ENCODE results near the gene GET3. TPM values are rescaled to one million over a fixed set of nuclear protein-coding genes. Genes with fewer than 3 reads are reported as not detected.
A peak's percentile ranks its signal among the peaks of the same experiment; 100 is the strongest.
"Not testable (repeated sequence)": the region's sequence is repeated elsewhere in the genome, so short reads cannot be mapped to it uniquely, and the experiment has no call there.

Gene GET3
- 73.1 and 96.8 TPM in 2 replicates for total RNA-seq
- polyA plus RNA-seq (2012), result 152 TPM

GRCh38 chr19:12736995-12737834 is at the start of gene GET3:
GET3 (plus strand) TSS chr19:12737497; CDS start chr19:12737506, 9 bp downstream.
- peak; percentile 99 for DNase-seq (ENCODE audit: low read depth)

DNA sequence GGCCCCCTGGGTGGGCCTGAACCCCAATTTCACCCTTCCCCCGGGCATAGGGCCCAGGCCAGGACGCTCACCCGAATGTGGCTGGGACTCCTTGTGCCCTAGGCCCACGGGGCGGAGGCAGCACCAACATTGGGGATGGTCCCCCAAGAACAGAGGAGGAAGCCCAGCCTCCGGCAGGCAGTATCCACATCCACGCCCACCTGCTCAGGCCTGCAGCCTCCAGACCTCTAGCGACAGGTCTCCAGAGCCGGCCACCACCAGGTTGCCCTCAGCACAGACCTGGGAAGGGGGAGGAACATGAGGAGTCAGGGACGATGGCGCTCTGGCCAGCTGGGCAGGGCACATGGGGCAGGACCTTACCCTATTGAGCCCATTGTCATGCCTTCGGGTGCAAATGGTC is 48.3 kb upstream of the GET3 start:
- no peak for DNase-seq (ENCODE audit: low read depth)

GRCh38 chr19:12689581-12690216 is 47.6 kb upstream of the GET3 start:
- DNase-seq (ENCODE audit: low read depth), result no peak

- no peak for DNase-seq (ENCODE audit: low read depth)
Measured at GRCh38 chr19:12692960-12693359, 44.3 kb upstream of the GET3 start.

DNA sequence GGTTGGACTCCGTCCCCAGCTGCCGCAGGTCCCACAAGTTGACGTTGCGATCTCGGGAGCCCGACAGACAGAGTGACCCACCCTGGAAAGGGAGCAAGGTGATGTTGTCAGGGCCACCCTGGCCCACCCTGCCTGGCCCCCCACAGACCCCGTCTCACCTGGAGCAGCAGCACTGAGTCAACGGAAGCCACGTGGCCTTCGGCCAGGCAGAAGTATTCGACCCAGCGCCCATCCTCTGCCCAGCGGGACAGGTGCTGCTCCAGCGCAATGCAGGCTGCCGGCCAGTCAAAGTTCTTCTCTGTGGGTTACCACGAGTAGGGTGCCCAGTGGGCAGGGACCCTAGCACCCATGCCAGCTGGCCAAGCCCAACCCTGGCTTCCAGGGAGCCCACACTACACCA is 42.7 kb upstream of the GET3 start:
- DNase-seq (ENCODE audit: low read depth), result no peak

- no peak for DNase-seq (ENCODE audit: low read depth)
Measured at GRCh38 chr19:12695096-12695495, 42.2 kb upstream of the GET3 start.

GRCh38 chr19:12695514-12695913 is 41.8 kb upstream of the GET3 start:
- DNase-seq (ENCODE audit: low read depth), result no peak

GRCh38 chr19:12695997-12696365 is 41.3 kb upstream of the GET3 start:
- no peak for DNase-seq (ENCODE audit: low read depth)

DNA sequence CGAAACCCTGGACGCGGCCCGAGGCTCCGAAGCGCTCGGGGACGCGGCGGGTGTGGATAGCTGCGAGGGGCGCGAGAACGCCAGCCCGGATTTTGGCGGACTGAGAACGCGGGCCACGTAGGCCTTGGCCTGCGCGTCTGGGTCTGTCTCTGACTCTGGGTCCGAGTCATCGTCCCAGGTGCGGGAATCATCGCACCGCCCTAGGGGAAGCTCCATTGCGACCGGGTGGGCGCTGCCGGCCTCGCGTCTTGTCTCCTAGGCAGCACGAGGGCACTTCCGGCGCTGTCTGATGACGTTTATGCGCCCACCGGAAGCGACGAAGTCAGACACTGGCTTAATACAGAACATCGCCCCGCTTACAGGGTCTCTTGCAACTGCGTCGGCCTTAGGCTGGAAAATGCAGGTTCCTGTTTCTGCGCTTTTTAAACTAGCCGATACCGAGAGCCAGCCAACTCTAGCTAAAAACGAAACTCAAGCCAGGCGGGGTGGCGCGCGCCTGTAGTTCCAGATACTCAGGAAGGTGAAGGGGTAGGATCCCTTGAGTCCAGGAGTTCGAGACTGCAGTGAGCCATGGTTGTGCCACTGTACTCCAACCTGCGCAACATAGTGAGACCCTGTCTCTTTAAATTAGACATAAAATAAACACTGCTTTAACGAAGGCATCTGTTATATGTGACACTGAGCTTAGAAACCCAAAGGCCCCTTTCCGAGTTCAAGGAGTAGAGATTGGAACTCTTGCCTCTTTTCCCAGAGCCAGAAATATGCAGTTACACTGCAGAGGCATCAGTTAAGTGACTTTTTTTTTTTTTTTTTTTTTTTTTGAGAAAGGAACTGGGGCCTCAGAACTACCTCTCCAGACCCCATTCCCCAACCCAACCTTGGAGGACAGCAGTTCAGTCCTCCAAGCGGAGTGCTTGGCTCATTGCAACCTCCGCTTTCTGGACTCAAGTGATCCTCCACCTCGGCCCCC is 40.6 kb upstream of the GET3 start, which contains the start of gene FBXW9:
FBXW9 (minus strand) TSS at position 266 of the 970 bp plus-strand sequence; CDS start at position 216, 50 bp downstream.
- peak; percentile 95 for DNase-seq (ENCODE audit: low read depth)

- DNase-seq (ENCODE audit: low read depth), result not testable (repeated sequence)
Measured at GRCh38 chr19:12697425-12697824, 39.9 kb upstream of the GET3 start.

- no peak for DNase-seq (ENCODE audit: low read depth)
Measured at GRCh38 chr19:12698138-12698537, 39.2 kb upstream of the GET3 start.

DNA sequence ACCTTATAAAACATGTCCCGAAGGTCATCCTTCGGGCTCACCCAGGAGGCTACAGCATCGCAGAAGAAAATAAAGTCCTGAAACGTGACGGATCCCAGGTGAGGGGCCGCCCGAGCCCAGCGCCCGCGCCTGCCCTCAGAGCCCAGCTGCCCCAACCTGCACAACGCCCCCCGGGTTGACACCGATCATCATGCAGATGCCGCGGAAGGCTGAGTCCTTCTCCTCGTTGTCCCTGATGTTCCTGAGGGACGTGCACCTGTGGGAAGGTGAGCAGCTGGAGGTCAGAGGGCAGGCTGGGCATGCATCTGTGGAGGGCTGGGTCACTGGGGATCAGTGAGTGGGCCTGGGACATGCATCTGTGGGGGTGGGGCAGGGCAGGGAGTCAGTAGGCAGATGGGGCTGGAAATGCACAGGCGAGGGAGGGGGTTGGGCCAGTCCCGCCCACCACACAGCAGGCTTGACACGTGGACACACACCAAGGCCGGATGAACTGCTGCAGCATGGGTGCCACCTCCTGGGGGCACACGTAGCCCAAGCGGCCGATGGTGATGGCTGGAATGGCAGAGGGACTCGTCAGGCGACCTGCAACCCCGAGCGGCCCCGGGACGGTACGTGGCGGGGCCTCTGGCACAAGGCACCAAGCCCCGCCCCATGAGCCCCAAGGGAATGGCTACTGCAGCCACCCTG is 35.6 kb upstream of the GET3 start:
- DNase-seq (ENCODE audit: low read depth), result no peak

- no peak for DNase-seq (ENCODE audit: low read depth)
Measured at GRCh38 chr19:12703046-12703445, 34.3 kb upstream of the GET3 start.

GRCh38 chr19:12705169-12705568 is 32.1 kb upstream of the GET3 start:
- DNase-seq (ENCODE audit: low read depth), result no peak

GRCh38 chr19:12705654-12706331 is 31.5 kb upstream of the GET3 start:
- DNase-seq (ENCODE audit: low read depth), result no peak

GRCh38 chr19:12706332-12706718 is 31.0 kb upstream of the GET3 start:
- no peak for DNase-seq (ENCODE audit: low read depth)

DNA sequence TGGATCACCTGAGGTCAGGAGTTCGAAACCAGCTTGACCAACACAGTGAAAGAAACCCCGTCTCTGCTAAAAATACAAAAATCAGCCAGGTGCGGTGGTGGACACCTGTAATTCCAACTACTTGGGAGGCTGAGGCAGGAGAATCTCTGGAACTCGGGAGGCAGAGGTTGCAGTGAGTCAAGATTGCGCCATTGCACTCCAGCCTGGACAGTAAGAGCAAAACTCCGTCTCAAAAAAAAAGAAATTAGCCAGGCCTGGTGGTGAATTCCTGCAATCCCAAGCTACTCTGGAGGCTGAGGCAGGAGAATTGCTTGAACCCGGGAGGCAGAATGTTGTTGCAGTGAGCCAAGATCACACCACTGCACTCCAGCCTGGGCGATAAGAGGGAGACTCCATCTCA is 28.7 kb upstream of the GET3 start:
- no peak for DNase-seq (ENCODE audit: low read depth)

DNA sequence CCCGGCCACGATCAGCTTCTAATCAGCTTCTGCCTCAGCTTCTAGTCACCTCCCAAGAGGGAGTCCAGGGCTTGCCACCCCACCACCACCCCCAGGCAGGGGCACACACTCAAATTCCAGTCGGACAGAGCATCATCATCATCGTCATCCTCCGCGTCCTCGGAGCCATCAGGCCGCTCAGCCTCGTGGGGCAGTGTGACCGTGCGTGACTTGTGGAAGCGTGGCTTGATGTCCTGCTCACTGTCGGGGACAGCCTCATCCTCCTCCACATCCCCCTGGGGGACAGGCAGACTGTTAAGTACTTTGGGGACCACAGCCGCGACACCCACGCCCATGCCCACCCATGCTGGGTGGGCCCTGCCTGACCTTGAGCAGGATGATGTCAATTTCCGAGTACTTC is 26.1 kb upstream of the GET3 start:
- no peak for DNase-seq (ENCODE audit: low read depth)

DNA sequence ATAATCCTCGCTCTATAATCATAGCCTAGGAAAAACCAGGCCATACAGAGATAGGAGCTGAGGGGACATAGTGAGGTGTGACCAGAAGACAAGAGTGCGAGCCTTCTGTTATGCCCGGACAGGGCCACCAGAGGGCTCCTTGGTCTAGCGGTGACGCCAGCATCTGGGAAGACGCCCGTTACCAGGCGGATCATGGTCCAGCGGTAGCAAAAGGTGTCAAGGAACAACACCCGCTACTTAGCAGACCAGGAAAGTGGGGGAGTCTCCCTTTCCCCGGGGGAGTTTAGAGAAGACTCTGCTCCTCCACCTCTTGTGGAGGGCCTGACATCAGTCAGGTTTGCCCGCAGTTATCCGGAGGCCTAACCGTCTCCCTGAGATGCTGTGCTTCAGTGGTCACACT is 25.2 kb upstream of the GET3 start:
- DNase-seq (ENCODE audit: low read depth), result not testable (repeated sequence)

DNA sequence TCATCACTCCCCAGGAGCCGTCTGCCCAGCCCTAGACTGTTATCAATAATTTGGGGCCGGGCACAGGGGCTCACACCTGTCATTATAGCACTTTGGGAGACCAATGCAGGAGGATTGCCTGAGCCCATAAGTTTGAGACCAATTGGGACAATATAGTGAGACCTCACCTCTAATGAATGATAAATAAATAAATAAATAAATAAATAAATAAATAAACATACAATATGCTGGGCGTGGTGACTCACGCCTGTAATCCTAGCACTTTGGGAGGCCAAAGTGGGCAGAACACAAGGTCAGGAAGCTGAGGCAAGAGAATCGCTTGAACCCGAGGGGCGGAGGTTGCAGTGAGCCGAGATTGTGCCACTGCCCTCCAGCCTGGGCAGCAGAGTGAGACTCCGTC is 24.0 kb upstream of the GET3 start:
- not testable (repeated sequence) for DNase-seq (ENCODE audit: low read depth)
